Bronchial smooth muscle cell (primary cell): Measurements from ENCODE around the gene ANKFN1. TPM values are rescaled to one million over a fixed set of nuclear protein-coding genes. Genes with fewer than 3 reads are reported as not detected.

Experiments
- total RNA-seq: library from RNA; depleted of rRNA; stranded (reverse); fragments of >200 nt; gene quantifications from 2 replicates; pipeline ENCODE4 v1.2.1, GENCODE V29; 2014

The ANKFN1 gene
- not detected in 2 replicates for total RNA-seq

GRCh38 chr17:56152874-56153602 is at the start of gene ANKFN1:
TSS of gene ANKFN1 (plus strand) at chr17:56153475. CDS start at chr17:56212668, 59,193 bp downstream.

